NCI-H524 (cell line): ENCODE results near the gene INPP5J.

ENCODE experiments used
- DNase-seq, 2 experiments: peaks; one replicate each; lab custom pipeline; 2025; lab: John Stamatoyannopoulos, UW

The INPP5J gene

DNA sequence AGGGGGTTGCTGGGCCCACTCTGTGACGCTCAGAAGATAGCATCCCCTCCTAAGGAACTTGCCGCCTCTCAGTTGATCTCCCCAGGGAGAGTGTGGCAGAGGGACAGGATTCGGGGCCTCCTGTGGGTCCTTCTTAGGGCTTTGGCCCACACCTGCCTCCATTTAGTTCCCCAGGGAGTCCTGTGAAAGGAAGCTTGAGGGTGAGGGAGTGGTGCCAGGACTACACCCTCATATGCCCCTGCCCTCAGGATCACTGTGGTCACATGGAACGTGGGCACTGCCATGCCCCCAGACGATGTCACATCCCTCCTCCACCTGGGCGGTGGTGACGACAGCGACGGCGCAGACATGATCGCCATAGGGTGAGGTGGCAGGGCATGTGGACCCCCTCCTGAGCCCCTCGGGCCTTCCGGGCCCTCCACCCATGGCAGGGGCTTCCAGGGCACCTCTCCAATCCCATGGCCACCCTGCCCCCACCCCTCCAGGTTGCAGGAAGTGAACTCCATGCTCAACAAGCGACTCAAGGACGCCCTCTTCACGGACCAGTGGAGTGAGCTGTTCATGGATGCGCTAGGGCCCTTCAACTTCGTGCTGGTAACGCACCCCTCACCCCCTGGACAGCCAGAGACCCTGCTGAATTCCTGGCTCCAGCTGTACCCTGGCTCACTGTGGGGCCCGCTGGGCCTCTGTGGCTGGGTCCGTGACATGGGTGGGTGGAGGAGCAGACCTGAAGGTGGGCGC is 3.5 kb downstream of the INPP5J start:
- DNase-seq: no peak

DNA sequence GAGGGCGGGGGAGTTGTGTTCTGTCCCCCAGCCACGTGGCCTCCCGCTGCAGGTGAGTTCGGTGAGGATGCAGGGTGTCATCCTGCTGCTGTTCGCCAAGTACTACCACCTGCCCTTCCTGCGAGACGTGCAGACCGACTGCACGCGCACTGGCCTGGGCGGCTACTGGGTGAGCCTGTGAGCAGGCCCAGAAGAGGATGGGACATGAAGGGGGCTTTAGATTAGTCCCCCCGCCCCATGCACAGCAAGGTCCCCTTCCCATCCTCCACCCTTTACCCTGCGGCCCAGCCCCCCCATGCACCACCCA is 4.1 kb downstream of the INPP5J start:
- DNase-seq: no peak

DNA sequence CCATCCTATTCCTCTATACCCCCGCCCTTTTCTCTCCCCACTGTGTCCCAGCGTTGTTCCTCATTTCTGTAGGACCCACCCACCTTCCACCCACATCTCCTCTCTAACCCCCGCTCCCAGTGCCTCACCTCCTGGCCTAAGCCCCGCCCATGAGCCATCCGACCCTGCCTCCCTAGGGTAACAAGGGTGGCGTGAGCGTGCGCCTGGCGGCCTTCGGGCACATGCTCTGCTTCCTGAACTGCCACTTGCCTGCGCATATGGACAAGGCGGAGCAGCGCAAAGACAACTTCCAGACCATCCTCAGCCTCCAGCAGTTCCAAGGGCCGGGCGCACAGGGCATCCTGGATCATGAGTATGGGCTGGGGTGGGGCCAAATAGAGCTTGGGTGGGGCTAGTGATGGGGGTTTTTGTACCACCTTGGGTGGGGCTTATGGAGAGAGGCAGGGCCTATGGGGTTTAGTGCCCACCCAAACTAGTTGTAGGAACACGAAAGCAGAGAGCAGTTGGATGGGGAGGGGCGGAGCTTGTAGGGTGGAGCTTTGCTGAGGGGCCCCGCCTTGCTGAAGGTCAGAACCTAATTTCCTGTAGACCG is 4.5 kb downstream of the INPP5J start:
- DNase-seq: no peak

DNA sequence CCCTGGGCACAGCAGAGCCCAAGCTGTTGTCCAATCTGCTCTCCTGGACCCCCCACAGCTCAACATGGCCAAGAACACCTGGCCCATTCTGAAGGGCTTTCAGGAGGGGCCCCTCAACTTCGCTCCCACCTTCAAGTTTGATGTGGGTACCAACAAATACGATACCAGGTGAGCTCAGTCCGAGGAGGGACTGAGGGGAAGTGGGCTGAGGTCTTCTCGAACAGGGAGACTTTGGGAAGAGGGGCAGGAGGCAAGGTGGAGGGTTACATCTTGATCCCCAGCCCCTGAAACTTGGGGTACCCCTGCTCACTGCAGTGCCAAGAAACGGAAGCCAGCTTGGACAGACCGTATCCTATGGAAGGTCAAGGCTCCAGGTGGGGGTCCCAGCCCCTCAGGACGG is 5.4 kb downstream of the INPP5J start:
- DNase-seq: peak in 1 of 2 experiments; percentile 16

DNA sequence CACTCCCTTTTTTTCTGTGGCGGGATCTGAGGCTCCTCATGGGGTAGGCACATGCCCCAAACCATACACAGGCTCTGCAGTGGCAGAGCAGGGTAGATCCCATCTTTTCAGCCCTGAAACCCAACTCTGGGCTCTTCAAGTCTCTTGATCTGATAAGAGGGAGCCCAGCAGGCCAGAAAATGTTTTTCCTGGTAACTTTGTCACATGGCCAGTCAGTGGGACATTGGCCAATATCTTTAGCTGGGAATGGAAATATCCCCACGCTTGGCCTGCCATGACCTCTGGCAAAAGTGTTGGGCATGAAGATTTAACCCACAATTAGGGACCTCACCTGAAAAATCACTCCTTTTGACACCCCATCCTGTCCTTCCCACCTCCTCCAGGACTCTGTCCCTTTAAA is 8.1 kb downstream of the INPP5J start:
- DNase-seq: peak in 1 of 2 experiments; percentile 17

DNA sequence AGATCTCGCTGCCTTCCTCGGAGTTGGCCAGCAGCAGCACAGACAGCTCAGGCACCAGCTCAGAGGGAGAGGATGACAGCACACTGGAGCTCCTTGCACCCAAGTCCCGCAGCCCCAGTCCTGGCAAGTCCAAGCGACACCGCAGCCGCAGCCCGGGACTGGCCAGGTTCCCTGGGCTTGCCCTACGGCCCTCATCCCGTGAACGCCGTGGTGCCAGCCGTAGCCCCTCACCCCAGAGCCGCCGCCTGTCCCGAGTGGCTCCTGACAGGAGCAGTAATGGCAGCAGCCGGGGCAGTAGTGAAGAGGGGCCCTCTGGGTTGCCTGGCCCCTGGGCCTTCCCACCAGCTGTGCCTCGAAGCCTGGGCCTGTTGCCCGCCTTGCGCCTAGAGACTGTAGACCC is 11.1 kb downstream of the INPP5J start:
- no peak for DNase-seq

DNA sequence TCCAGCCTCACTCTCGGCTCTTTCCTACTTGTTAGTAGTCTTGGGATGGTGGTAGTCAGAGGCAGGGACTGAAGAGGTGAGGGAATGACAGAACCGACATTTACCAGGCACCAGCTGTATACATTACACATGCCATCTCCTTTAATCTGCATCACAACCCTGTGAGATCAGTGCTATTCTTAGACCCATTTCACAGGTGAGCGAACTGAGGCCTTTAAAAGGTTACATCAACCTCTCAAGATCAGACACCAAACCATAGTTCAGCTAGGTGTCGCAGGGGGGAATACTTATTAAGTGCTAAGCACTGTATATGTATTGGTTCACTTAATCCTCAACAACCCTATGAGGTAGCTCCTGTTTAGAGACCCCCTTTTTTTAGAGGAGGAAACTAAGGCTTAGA is 11.9 kb downstream of the INPP5J start:
- no peak for DNase-seq

DNA sequence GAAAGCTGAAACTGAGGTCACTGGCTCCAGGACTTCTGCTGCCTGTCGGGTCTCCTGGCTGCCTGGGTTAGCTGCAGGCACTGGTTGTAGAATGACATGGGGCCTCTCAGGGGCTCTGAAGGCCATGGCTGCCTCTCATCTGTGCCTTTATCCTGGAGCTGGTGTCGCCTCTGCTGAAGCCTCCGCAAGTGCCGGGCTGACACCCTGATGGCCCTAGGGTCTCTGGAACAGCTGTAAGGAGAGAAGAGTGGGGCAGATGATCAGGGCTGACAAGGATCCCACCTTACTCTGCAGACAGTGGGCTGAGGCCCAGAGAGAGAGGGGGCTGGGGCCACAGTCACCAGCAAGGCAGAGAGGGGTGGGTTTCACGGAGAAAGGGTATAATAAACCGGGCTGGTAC is 12.9 kb downstream of the INPP5J start:
- DNase-seq: no peak

DNA sequence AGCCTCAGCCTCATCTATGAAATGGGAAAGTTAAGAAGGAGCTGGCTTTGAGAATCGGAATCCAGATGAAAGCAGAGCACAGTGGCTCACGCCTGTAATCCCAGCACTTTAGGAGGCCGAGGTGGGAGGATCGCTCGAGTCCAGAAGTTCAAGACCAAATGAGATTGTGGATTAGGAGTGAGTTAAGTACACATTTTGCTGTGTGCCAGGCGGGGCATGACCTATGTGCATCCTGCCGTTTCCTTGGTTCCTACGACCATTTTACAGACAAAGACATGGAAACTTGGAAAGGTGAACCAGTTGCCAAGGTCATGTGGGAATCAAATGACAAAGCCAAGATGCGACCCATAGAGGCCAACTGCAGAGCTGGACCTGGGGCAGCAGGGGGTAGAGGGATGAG is 13.4 kb downstream of the INPP5J start:
- no peak for DNase-seq

DNA sequence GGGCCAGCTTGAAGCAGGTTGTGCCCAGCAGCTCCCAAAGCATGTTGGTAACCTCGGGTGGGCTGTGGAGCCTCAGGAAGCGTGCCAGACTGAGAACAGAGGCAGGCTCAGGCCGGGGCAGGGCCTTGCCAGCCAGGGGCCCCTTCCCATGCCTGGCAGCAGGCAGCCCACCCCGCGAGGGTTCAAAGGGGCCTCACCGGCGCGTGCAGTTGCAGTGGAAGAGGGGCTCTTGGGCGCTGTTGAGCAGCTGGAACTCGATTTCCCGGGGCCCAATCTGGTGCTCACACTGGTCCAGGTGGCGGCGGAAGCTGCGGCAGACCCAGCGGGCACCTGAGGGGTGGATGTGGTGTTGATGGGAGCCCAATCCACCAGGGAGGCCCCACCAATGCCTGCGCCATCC is 13.9 kb downstream of the INPP5J start:
- DNase-seq: no peak

DNA sequence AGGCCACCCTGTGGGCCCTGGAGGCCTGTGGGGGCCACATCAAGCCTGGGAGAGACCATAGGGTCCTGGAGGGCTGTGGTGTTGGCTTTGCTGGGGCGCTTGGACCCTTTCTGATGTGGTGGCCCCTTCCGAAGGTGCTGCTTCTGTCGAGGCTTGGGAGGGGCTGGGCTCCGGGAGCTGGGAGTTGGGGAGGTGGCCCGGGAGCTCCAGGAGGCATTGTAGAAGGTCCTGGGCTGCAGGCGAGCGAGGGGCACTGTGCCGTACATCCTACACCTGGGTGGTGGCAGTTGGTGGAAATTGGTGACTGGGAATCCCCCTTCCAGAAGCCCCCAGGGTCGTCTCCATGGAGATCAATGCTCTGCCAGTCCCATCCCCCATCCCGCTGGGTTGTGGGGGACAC is 15.0 kb downstream of the INPP5J start:
- no peak for DNase-seq

DNA sequence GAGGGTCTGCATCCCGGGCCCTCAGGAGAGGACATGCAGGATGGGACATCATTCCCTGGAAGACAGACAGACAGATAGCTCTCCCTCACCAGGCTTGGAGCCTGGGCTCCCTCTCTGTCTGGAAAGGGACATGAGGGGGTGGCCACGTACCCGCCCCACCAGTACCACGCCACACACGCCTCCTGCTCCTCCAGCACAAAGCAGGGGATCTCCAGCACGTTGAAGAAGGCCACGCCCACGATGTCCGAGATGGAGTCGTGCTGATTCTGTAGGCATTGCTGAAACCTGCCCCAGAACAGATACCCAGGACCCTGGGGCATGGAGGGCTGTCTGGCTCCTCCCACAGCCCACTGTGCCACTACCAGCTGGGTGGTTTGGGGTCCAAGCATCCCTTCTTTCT is 15.4 kb downstream of the INPP5J start:
- DNase-seq: no peak

DNA sequence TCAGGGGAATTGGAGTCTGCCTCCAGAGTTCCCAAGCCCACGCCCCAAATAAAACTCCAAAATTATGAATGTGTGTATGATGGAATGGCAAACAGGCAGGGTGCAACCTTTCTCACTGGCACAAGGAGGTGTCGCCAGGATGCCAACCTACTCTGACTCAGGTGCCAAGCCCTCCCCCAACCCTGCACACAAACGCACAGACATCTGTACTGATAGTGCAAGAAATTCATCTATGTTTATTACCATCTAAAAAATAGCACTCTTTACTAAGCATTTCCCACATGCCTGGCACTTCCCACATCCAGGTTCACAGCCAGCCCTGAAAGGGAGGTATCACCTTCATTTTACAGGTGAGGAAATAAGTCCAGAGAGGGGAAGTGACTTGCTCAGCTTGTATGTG is 16.3 kb downstream of the INPP5J start:
- DNase-seq: no peak

DNA sequence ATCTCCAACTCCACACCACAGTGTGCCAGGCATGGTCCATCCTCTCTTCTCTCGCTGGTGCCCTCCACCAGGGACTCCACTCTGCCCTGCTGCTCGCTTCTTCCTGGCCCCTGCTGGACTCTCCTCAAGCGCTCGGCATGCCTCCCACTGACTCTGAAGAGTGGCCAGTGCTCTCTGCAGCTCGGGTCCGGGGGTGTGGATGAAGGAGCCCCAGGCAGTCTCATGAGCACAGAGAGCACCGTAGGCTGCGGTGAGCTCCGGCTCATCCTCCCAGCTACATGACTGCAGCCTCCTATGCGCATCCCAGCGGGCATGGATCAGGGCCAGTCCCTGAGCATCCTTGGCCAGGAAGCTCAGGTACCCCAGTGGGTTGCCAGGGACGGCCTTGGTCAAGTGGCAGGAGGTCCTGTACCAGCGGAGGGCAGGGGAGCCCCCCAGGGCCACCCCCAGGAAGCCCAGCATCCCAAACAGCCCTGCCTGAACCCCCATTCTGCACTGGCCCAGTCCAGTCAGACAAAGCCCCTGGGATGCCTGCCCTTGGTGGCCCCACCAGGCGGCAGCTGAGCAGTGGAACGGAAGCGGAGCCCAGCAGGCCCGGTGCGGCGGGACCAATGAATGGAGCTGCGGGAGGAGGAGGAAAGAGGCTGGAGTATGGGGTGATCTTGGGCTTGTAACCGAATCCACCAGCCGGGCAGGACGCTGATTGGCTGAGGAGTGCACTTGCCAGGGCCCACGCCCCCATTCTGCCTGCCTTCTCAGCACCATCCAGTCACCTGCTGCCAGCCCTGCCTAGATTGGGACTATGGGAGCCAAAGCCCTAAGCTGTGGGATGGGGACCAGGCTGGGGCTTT is 17.3 kb downstream of the INPP5J start, which contains the start of gene PLA2G3:
TSS of gene PLA2G3 (minus strand) at position 643 of the 851 bp plus-strand sequence. CDS start at position 489, 154 bp downstream.
- DNase-seq: peak; percentile 85 to 95

DNA sequence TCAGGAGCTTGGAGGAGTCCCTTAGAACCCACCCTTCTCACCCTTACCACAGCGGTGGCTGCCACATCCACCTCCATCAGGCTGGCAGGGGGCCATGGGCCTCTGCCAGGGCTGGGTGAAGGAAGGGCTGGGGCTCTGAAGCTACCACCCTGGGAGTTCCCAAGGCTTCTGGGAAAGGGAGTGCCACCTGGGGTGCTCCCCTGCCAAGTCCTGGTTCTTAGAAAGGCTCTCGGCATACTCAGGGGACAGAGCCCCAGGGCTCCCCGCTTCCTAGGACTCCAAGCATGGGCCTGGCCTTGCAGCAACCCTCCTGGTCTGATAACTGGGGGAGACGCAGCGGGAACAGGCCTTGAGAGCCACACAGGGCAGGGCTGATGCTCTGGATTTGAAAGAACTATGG is 18.0 kb downstream of the INPP5J start:
- DNase-seq: no peak

DNA sequence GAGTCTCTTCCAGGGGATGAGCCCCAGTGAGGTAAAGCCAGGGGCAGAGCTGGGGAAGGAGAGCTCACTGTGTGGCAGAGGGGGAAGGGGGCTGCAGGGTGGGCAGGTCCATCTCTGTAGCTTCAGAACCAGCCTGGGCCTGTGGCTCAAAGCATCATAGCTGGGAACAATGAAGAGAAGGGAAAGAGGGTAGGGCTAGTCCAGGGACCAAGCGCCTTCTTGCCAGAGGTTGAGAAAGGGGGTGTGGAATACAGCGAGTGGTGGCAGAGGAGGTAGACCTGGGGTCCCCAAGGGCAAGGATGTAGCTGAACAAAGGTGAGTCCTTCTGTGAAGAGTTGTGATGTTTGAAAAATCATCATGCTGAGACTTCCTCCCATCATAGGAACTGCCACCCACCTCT is 18.8 kb downstream of the INPP5J start:
- DNase-seq: no peak

DNA sequence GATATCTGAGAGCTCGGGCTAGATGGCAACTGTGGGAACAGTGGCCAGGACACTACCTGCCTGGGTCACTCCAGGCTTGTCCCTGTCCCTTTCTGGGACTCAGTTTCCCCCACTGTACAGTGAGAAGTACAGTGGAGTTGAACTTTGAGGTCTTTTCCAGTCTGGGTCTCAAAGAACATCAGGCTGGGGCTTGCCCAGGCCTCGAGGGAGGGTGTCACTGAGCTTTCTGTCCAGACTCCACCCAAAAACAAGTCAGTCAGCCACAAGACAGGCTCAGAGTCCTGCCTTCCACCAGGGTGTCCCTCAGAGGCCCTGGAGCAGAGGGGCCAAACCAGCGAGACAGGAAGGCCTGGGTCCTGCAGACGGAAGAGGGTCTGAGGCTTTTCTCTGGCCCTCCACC is 19.5 kb downstream of the INPP5J start:
- no peak for DNase-seq

DNA sequence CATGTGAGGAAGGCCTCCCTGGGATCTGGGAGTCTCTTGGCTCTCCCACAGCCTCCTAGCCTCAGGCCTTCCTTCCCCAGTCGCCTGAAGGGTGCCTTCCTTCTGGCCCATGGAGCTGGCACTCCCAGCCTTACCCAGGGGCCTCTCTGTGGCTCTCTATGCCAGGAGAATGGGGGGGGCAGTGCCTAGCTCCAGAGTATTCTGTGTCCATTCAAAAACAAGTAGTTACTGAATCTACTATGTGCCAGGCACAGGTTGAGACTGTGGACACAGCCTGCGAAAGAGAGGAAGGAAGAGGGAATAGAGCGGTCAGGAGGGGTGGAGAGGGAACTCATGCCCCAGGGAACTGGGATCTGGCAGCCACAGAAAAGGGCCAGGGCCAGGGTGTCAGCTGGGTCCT is 20.3 kb downstream of the INPP5J start:
- DNase-seq: no peak

DNA sequence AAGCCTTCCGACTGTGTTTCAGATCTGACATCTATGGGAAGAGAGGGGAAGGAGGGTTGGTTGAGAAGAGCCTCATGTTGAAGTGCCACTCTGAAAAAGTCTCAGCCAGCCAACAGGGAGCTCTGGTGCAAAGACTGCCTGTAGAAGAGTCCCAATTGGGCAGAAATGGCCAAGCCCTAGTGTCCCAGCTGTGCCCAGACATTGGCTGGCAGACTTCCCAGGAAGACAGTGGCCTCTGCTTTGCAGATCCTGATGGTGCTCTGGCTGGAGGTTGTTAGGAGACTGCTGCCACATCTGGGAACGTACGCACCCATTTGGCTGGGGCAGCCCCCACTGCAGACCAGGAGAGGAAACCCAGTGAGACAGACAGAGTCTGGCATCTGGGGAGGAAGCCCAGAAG is 20.8 kb downstream of the INPP5J start:
- no peak for DNase-seq

DNA sequence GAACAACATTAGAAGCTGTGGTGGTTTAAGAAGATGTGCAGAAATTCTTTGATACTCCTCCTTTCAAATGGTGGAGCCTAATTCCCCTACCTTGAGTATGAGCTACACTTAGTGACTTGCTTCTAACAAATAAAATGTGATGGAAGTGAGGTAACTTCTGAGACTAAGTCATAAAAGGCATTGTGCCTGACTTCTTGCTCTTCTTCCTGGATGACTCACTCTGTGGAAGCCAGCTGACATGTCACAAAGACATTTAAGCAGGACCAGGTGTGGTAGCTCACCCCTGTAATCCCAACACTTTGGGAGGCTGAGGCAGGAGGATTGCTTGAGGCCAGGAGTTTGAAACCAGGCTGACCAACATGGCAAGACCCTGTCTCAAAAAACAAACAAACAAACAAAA is 21.5 kb downstream of the INPP5J start:
- DNase-seq: no peak

DNA sequence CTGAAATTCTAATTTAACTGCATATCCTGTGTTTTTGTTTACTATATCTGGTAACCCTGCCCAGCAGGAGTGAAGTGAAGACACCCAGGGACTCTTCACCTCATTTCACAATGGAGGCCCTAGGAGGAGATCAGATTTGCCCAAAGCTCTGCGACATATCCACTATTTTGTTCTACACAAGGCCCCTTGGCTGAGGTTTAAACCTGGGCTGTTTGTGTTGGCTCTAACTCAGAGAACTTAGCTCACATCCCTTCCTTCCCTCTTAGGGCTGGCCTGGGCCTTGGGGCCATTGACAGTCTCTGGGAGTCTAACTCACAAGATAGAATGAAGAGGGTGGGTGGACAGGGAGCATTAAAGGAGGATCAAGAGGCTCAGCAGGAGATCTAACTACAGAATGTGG is 25.7 kb downstream of the INPP5J start:
- DNase-seq: no peak

DNA sequence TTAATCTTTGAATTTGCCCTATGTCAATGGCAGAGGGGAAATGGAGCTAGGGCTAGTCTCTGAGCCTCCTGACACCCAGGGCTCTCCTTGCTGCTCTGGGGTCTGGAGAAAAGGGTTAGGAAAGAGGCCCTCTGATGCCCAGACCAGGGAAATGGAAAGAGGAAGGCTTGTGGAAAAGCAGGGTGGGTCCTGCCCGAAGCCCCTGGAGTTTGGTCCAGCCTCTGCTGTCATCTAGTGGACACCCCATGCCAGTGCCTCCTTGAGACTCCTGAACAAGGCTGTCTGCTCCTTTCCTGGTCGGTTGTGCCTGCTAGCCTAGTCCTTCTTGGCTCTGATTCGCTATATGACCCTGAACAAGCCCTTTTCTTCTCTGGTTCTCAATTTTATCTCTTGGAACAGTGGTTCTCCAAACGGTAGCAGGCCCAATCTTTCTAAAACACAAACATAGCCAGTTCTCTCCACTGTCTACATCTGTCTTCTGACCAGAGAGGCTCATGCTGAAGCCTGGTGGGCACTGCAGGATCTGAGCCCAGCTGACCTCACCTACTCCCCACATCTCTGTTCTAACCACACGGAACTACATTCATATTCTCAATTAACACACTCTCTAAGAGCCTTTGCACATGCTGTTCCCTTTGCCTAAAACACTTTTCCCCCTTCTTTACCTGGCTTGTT is 26.3 kb downstream of the INPP5J start:
- DNase-seq: peak; percentile 70 to 83

DNA sequence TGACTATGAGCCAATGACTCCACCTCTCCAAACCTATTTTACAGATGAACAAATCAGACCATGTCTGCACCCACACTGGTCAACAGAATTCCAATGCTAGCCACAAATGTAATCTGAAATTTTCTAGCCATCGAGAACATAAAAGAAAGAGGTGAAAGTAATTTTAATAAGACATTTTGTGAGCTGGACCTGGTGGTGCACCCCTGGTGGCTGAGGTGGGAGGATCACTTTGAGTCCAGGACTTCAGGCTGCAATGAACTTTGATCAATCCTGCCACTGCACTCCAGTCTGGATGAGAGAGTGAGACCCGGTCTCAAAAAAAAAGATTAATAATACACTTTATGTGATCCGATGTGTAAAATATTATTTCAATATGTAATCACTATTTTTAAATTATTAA is 27.8 kb downstream of the INPP5J start:
- no peak for DNase-seq
